Large intestine (tissue), 12 donors: ENCODE results near the gene FAM222B. TPM values are rescaled to one million over a fixed set of nuclear protein-coding genes. Genes with fewer than 3 reads are reported as not detected.
A peak's percentile ranks its signal among the peaks of the same experiment; 100 is the strongest.

Source experiments
- DNase-seq, 2 donors: peaks; one replicate each; pipeline versions ENCODE4 v3.0.0 to v3.0.0-alpha.2; 2013
- H3K27ac ChIP-seq: one replicate; pipeline ENCODE4 v1.5.1; 2013; ENCODE audit warnings: low read length
- H3K27me3 ChIP-seq: 2 replicates; pipeline ENCODE4 v1.6.1; 2013; ENCODE audit warnings: low read length; ENCODE audit not compliant: control insufficient read depth, insufficient read depth
- H3K36me3 ChIP-seq: 2 replicates; pipeline ENCODE4 v1.6.1; 2013; ENCODE audit warnings: low read length; ENCODE audit not compliant: control insufficient read depth, insufficient read depth
- H3K4me1 ChIP-seq: one replicate; pipeline ENCODE4 v1.6.1; 2013; ENCODE audit warnings: low read length; ENCODE audit not compliant: control insufficient read depth, insufficient read depth
- H3K4me3 ChIP-seq: one replicate; pipeline ENCODE4 v1.5.1; 2013; ENCODE audit warnings: low read length
- H3K9me3 ChIP-seq: one replicate; pipeline ENCODE4 v1.6.1; 2013; ENCODE audit warnings: mild to moderate bottlenecking, low read depth, low read length, moderate library complexity; ENCODE audit not compliant: control insufficient read depth
- WGBS: methylation state at CpG from one replicate; pipeline ENCODE4 v1.1.5; 2013; ENCODE audit warnings: low lambda C conversion rate; ENCODE audit not compliant: insufficient coverage; 5-methylcytosine and 5-hydroxymethylcytosine counted together
- long read RNA-seq, 11 donors: transcript quantifications; one replicate each; lab custom pipeline, GENCODE V29; 2026
- polyA plus RNA-seq: library from polyadenylated mRNA; unstranded; fragments of 120-200 nt; gene quantifications from one replicate; pipeline ENCODE4 v1.2.1, GENCODE V29; 2013

FAM222B gene, protein sequence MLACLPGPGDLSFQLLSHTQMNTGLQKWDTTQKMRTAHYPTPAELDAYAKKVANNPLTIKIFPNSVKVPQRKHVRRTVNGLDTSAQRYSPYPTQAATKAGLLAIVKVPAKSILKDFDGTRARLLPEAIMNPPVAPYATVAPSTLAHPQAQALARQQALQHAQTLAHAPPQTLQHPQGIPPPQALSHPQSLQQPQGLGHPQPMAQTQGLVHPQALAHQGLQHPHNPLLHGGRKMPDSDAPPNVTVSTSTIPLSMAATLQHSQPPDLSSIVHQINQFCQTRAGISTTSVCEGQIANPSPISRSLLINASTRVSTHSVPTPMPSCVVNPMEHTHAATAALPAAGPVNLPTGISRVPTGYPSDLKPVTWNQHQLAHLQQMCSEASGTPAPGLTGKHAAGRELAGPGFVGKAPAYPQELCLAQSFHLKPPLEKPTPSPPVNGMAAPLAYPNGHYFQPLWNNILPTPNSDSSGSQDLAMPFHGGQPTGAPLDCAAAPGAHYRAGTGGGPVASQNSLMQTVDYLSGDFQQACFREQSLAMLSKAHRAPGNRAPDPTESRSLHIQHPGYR
- 24.0 TPM for polyA plus RNA-seq
- long read RNA-seq, donor 1, full-length matches to known transcripts = 7 of 22 reads
- long read RNA-seq, donor 1, partial matches to known transcripts = 5 of 22 reads
- long read RNA-seq, donor 1, other reads (novel, unspliced or antisense) = 10 of 22 reads
- long read RNA-seq, donor 2, full-length matches to known transcripts = 7 of 7 reads
- long read RNA-seq, donor 2, partial matches to known transcripts = 0 of 7 reads
- long read RNA-seq, donor 2, other reads (novel, unspliced or antisense) = 0 of 7 reads
- long read RNA-seq, donor 3 = 0 reads
- long read RNA-seq, donor 4, partial matches to known transcripts = 0 of 3 reads
- long read RNA-seq, donor 4, other reads (novel, unspliced or antisense) = 0 of 3 reads
- long read RNA-seq, donor 5, partial matches to known transcripts = 0 of 3 reads
- long read RNA-seq, donor 5, other reads (novel, unspliced or antisense) = 0 of 3 reads
- long read RNA-seq, donor 6, full-length matches to known transcripts = 7 of 7 reads
- long read RNA-seq, donor 6, partial matches to known transcripts = 0 of 7 reads
- long read RNA-seq, donor 6, other reads (novel, unspliced or antisense) = 0 of 7 reads
- long read RNA-seq, donor 7, partial matches to known transcripts = 0 of 3 reads
- long read RNA-seq, donor 7, other reads (novel, unspliced or antisense) = 0 of 3 reads
- long read RNA-seq, donor 8, full-length matches to known transcripts = 13 of 99 reads
- long read RNA-seq, donor 8, partial matches to known transcripts = 71 of 99 reads
- long read RNA-seq, donor 8, other reads (novel, unspliced or antisense) = 15 of 99 reads
- long read RNA-seq, donor 9, partial matches to known transcripts = 49 of 67 reads
- long read RNA-seq, donor 9, other reads (novel, unspliced or antisense) = 17 of 67 reads
- long read RNA-seq, donor 10, full-length matches to known transcripts = 8 of 8 reads
- long read RNA-seq, donor 10, partial matches to known transcripts = 0 of 8 reads
- long read RNA-seq, donor 10, other reads (novel, unspliced or antisense) = 0 of 8 reads
- long read RNA-seq, donor 11, partial matches to known transcripts = 12 of 26 reads
- long read RNA-seq, donor 11, other reads (novel, unspliced or antisense) = 8 of 26 reads

GRCh38 chr17:28842282-28843012 is at the start of gene FAM222B:
Gene FAM222B, minus strand, starts transcription at chr17:28842790. Its CDS starts 76,123 bp downstream, at chr17:28766667.
- Histone ChIP-seq H3K4me3 (peak within 1 kb of the TSS; percentile 90), H3K9me3 (no peaks in the 10 kb centered on the region), H3K4me1 (peaks cover 18% of the 10 kb centered on the region), H3K27ac (peak within 1 kb of the TSS; percentile 81), H3K36me3 (no peaks in the 10 kb centered on the region), H3K27me3 (no peaks in the 10 kb centered on the region)
- WGBS = no CpG with 5 or more reads among the region's 44 CpGs
- DNase-seq = peak; percentile 82 to 84

DNA sequence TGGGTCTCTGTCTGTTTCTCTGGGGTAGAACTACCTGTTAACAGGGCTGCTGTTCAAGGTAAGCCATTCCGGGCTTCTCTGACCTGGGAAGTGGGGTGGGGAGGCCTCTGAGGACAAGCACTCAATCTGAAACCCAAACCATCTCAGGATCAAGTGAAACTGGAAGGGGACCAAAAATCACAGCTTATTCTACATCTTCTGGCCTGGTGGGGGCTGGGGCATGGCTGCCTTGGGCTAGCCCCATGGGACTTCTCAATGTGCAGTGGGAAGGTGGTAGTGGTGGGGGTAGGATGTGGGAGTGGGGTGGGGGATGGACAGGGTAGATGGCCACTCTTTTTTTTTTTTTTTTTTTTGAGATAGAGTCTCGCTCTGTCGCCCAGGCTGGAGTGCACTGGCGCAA is 49.4 kb upstream of the FAM222B start:
- DNase-seq = no peak
- no peaks in the 10 kb centered on the region for H3K27me3 ChIP-seq
- H3K9me3 ChIP-seq = no peaks in the 10 kb centered on the region
- H3K4me1 ChIP-seq = peaks cover 10% of the 10 kb centered on the region
- peaks cover 19% of the 10 kb centered on the region for H3K36me3 ChIP-seq
- H3K27ac ChIP-seq = no peak overlapping the region
- no peak overlapping the region for H3K4me3 ChIP-seq
- WGBS = no CpG with 5 or more reads among the region's 4 CpGs

- Histone ChIP-seq H3K36me3 (peaks cover 23% of the 10 kb centered on the region), H3K27ac (no peak overlapping the region), H3K9me3 (no peaks in the 10 kb centered on the region), H3K4me3 (no peak overlapping the region), H3K4me1 (peaks cover 3% of the 10 kb centered on the region), H3K27me3 (no peaks in the 10 kb centered on the region)
- no CpG with 5 or more reads among the region's 1 CpG for WGBS
- no peak for DNase-seq
Measured at GRCh38 chr17:28891201-28891600, 48.6 kb upstream of the FAM222B start.

DNA sequence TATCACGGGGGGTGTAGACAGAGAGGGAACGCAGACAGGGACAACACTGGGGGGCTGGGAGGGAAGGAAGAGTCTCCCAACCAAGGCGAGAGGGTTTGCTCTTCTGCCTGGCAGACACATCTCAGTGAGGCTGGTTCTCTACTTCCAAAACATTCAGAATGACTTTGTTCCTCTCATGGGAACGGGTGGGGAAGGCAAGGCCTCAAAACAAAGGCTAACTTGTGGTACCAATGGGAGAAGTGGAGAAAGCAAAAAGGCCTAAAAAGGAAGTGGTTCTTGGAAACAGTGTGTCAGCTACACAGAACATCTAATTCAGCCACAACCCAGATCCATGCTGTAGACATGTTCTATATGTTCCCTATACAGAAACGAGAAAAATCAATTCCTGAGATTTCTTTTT is 47.4 kb upstream of the FAM222B start:
- H3K27me3 ChIP-seq = no peaks in the 10 kb centered on the region
- no peaks in the 10 kb centered on the region for H3K4me1 ChIP-seq
- peaks cover 32% of the 10 kb centered on the region for H3K36me3 ChIP-seq
- H3K9me3 ChIP-seq = no peaks in the 10 kb centered on the region
- H3K4me3 ChIP-seq = no peak overlapping the region
- DNase-seq = no peak
- 100% methylated on average over 1 of the region's 5 CpGs for WGBS
- no peak overlapping the region for H3K27ac ChIP-seq

GRCh38 chr17:28888832-28889231 is 46.2 kb upstream of the FAM222B start:
- 100% methylated on average over 1 of the region's 7 CpGs for WGBS
- H3K9me3 ChIP-seq = no peaks in the 10 kb centered on the region
- H3K27ac ChIP-seq = no peak overlapping the region
- no peak overlapping the region for H3K4me3 ChIP-seq
- no peaks in the 10 kb centered on the region for H3K4me1 ChIP-seq
- no peak for DNase-seq
- H3K27me3 ChIP-seq = no peaks in the 10 kb centered on the region
- H3K36me3 ChIP-seq = peaks cover 42% of the 10 kb centered on the region

DNA sequence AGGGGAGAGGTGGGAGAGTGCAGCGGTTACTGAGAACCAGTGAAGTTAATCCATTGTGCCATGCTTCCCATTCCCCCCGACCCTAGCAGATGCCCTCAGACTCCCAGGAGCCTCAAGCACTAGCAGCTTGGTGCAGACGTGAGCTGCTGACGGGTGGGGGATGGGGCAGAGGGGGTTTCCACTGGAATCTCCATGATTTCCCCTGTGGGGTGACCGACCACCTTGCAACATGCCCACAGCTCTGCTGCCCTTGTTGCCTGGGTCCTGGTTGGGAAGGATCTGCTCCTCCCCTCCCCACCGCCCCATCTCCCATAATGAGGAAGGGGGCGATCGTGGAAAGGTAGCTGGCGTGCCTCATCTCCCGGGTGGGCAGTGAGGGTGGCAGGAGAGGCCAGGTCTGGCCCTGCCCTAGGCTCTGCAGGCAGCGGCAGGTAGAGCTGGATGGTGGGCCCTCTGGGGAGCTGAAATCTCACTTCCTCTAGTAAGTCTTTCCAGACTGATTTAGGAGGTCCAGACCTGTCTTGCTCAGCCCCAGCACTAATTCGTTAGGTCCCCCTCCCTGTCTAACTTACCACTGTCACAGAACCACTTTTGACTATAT is 45.4 kb upstream of the FAM222B start:
- Histone ChIP-seq H3K4me3 (no peak overlapping the region), H3K27ac (no peak overlapping the region), H3K36me3 (peaks cover 48% of the 10 kb centered on the region), H3K9me3 (no peaks in the 10 kb centered on the region), H3K4me1 (no peaks in the 10 kb centered on the region), H3K27me3 (no peaks in the 10 kb centered on the region)
- no CpG with 5 or more reads among the region's 12 CpGs for WGBS
- DNase-seq = no peak

- H3K4me3 ChIP-seq = no peak overlapping the region
- H3K4me1 ChIP-seq = no peaks in the 10 kb centered on the region
- no CpG with 5 or more reads among the region's 10 CpGs for WGBS
- peaks cover 61% of the 10 kb centered on the region for H3K36me3 ChIP-seq
- H3K27me3 ChIP-seq = no peaks in the 10 kb centered on the region
- DNase-seq = no peak
- H3K9me3 ChIP-seq = no peaks in the 10 kb centered on the region
- no peak overlapping the region for H3K27ac ChIP-seq
Measured at GRCh38 chr17:28885951-28886350, 43.4 kb upstream of the FAM222B start.

GRCh38 chr17:28885363-28885762 is 42.8 kb upstream of the FAM222B start:
- WGBS = no CpG with 5 or more reads among the region's 4 CpGs
- Histone ChIP-seq H3K4me3 (no peak overlapping the region), H3K27ac (no peak overlapping the region), H3K4me1 (no peaks in the 10 kb centered on the region), H3K36me3 (peaks cover 66% of the 10 kb centered on the region), H3K9me3 (no peaks in the 10 kb centered on the region), H3K27me3 (no peaks in the 10 kb centered on the region)
- DNase-seq = no peak
